ENCODE results near the gene ATP5F1D. TPM values are rescaled to one million over a fixed set of nuclear protein-coding genes. Genes with fewer than 3 reads are reported as not detected.

Gene ATP5F1D
- total and polyA plus RNA-seq, 2 of the 8 experiments (the other 6 are each of a cell fraction or from before 2014, with no cell fraction given): 174 to 249 TPM

DNA sequence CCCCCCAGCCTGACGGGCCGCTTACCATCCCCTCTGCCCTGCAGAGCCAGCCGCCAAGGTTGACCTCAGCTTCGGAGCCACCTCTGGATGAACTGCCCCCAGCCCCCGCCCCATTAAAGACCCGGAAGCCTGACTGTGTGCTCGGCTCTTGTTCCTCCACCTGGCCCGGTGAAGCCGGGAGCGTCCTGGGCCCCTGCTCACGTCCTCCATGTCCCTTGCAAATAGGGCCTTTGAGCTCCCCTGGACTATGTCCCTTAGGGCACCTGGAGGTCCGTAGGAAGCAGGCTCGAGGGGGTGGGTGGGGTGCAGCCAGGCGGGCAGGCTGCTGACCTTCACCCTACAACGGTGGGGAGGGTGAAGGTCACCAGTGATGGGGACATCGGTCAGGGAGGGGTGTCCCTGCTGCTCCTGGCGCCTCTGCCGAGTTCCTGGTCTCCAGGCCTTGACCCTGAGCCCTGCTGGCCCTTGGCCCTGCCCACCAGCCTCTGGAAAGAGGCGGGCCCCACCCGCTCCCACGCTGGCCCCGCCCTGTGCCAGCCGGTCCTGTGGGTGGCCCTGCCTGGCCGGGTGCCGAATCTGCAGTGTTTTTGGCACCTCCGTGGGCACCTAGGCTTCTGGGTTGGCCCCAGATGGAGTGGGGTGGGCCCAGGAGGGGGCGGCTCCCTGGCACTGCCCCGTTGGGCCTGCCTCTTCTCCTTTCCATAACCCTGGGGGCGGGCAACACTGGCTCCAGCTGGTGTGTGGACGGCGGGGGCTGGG is 3.3 kb downstream of the ATP5F1D start:
- Histone ChIP-seq H2BK15ac (ENCODE audit: low read length) (no peak overlapping the region), H3K56ac (replicated peaks; ENCODE audit: insufficient read length, low read depth, low read length) (no peak overlapping the region), H3K79me1 (ENCODE audit: low read depth, low read length) (peaks cover 9% of the 10 kb centered on the region), H3K4me1 (replicated peaks in 1 of 4; ENCODE audit: control insufficient read depth in 3 of 4, insufficient read depth in 4 of 4, low read length in 3 of 4) (peaks cover 0 to 21% (median 7%) of the 10 kb centered on the region in 4 experiments; a peak in 5 of 7 replicates), H4K91ac (replicated peaks; ENCODE audit: insufficient read length, low read length) (no peak overlapping the region), H3K4me2 (ENCODE audit: insufficient read depth in 1 of 2, low read depth in 2 of 2, low read length in 2 of 2) (peak overlapping the region in 1 of 2 experiments; percentile 39; a peak in 1 of 4 replicates), H4K5ac (ENCODE audit: insufficient read length, low read depth, low read length) (no peak overlapping the region), H3K79me2 (ENCODE audit: control insufficient read depth in 1 of 2, insufficient read depth in 2 of 2, low read length in 2 of 2) (peaks cover 0 to 8% of the 10 kb centered on the region in 2 experiments; a peak in 1 of 4 replicates), H3K18ac (ENCODE audit: extremely low read depth, low read length) (peak overlapping the region; percentile 32; the same call in 1 of the 2 replicates), H2BK120ac (replicated peaks; ENCODE audit: low read depth, low read length) (no peak overlapping the region), H3K36me3 (ENCODE audit: control insufficient read depth in 2 of 4, insufficient read depth in 4 of 4, low read length in 3 of 4) (peaks cover 0 to under 1% (median 0%) of the 10 kb centered on the region in 4 experiments; a peak in 2 of 8 replicates), H2AFZ (ENCODE audit: low read length) (no peak overlapping the region), H3K27me3 (replicated peaks in 1 of 4; ENCODE audit: control insufficient read depth in 3 of 4, extremely low read depth in 1 of 4, insufficient read depth in 3 of 4, low read length in 3 of 4) (no peaks in the 10 kb centered on the region), H2BK5ac (ENCODE audit: low read depth, low read length) (peak overlapping the region; percentile 18; the same call in 1 of the 2 replicates), H4K20me1 (replicated peaks in 1 of 2; ENCODE audit: control insufficient read depth in 1 of 2, insufficient read depth in 2 of 2, low read length in 2 of 2) (peaks cover 0 to 7% of the 10 kb centered on the region in 2 experiments), H2BK12ac (ENCODE audit: low read depth, low read length) (no peak overlapping the region), H3K23ac (ENCODE audit: insufficient read length) (no peak overlapping the region), H3K4me3 (ENCODE audit: extremely low read depth in 1 of 4, insufficient read depth in 2 of 4, low read depth in 3 of 4, low read length in 4 of 4) (no peak overlapping the region), H3K4ac (replicated peaks; ENCODE audit: insufficient read length, low read depth, low read length) (no peak overlapping the region), H3K9ac (replicated peaks in 1 of 4; ENCODE audit: extremely low read depth in 1 of 4, low read depth in 3 of 4, low read length in 3 of 4) (no peak overlapping the region), H3K14ac (ENCODE audit: insufficient read length) (no peak overlapping the region), H3K9me3 (ENCODE audit: insufficient read depth in 2 of 2, low read depth in 1 of 2, low read length in 1 of 2) (no peaks in the 10 kb centered on the region), H3K27ac (ENCODE audit: low read depth, low read length) (0 out of 2 replicates have a peak overlapping the region, but pooled peaks have one; percentile 16), H4K8ac (ENCODE audit: extremely low read depth, insufficient read depth, low read length) (peak overlapping the region; percentile 29; the same call in 1 of the 2 replicates), H3K23me2 (ENCODE audit: low read depth, low read length) (peaks cover 5% of the 10 kb centered on the region; the same call in 1 of the 2 replicates), H2BK20ac (ENCODE audit: low read length) (no peak overlapping the region), H2AK5ac (ENCODE audit: low read depth, low read length) (no peak overlapping the region)
- no peak for DNase-seq (ENCODE audit: low read depth in 1 of 2, low spot score in 2 of 2)
- POLR2A ChIA-PET (ENCODE audit: partially characterized antibody): interaction anchor here (0.7 to 10.1 kb wide), 14 partner anchors 9 to 194 kb away, joined by 3 to 355 read pairs (median 4); partner anchors contain the start of genes ARHGAP45, CIRBP, FAM174C and GPX4
- CTCF ChIA-PET (ENCODE audit: partially characterized antibody): interaction anchor here (0.6 to 7.7 kb wide), 26 partner anchors 8 to 381 kb away, joined by 3 to 212 read pairs (median 4); partner anchors contain the start of genes CIRBP and FAM174C
- FAIRE-seq: no peak
- 75% methylated on average over 23 of the region's 31 CpGs; no CpG with 5 or more reads in 1 of the 2 experiments for WGBS, 2 experiments (ENCODE audit: extremely low coverage in 1 of 2, insufficient coverage in 1 of 2, insufficient read length in 1 of 2, insufficient replicate concordance in 2 of 2, low coverage in 1 of 2, low lambda C conversion rate in 2 of 2, missing lambda C conversion rate in 1 of 2)
- TF ChIP-seq GABPA (IDR thresholded peaks at IDR 0.05; ENCODE audit: borderline replicate concordance, insufficient read depth, low read length) (no peak), CTCF (IDR thresholded peaks at IDR 0.05; ENCODE audit: control extremely low read depth in 1 of 3, insufficient read depth in 1 of 3, low read depth in 1 of 3, low read length in 3 of 3) (no peak), PHF8 (conservative IDR thresholded peaks at IDR 0.05; ENCODE audit: low read depth, low read length) (no peak), TBP (IDR thresholded peaks at IDR 0.05; ENCODE audit: low read depth, low read length) (no peak), GTF2F1 (IDR thresholded peaks at IDR 0.05; ENCODE audit: borderline replicate concordance, low read depth, low read length) (no peak)
- TF ChIP-seq, protein P1, sequence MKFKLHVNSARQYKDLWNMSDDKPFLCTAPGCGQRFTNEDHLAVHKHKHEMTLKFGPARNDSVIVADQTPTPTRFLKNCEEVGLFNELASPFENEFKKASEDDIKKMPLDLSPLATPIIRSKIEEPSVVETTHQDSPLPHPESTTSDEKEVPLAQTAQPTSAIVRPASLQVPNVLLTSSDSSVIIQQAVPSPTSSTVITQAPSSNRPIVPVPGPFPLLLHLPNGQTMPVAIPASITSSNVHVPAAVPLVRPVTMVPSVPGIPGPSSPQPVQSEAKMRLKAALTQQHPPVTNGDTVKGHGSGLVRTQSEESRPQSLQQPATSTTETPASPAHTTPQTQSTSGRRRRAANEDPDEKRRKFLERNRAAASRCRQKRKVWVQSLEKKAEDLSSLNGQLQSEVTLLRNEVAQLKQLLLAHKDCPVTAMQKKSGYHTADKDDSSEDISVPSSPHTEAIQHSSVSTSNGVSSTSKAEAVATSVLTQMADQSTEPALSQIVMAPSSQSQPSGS (IDR thresholded peaks at IDR 0.05; ENCODE audit: low read length): no peak

All from H1 (cell line).